Activated CD4-positive, CD25-positive, alpha-beta regulatory T cell treated with anti-CD3 and anti-CD28 coated beads, Interleukin-2, amount 50 U/mL, for 24 hours (primary cell): ENCODE measurements around the gene CBX8.

Experiments
- ATAC-seq, 2 donors: fragments of 150-1000 bp; cut with Tn5 transposase; one replicate each; pipeline ENCODE4 v1.10.0; 2021; ENCODE audit warnings: mild to moderate bottlenecking in 1 of 2, moderate library complexity in 1 of 2

The CBX8 gene

GRCh38 chr17:79748295-79749099, 48.4 kb downstream of the CBX8 start:
- ATAC-seq, result no peak

- no peak for ATAC-seq
Measured at GRCh38 chr17:79747508-79748294, 49.2 kb downstream of the CBX8 start.

GRCh38 chr17:79746889-79747507, 49.9 kb downstream of the CBX8 start:
- ATAC-seq, result no peak

- no peak for ATAC-seq
Measured at GRCh38 chr17:79745641-79746105, 51.2 kb downstream of the CBX8 start.

- ATAC-seq, result no peak
Measured at GRCh38 chr17:79743614-79744013, 53.3 kb downstream of the CBX8 start.

GRCh38 chr17:79742951-79743476, 53.9 kb downstream of the CBX8 start:
- ATAC-seq, result no peak

- no peak for ATAC-seq
Measured at GRCh38 chr17:79742589-79742918, 54.3 kb downstream of the CBX8 start.
